ENCODE results near the gene TTYH2. TPM values are rescaled to one million over a fixed set of nuclear protein-coding genes. Genes with fewer than 3 reads are reported as not detected.

The TTYH2 gene
- total and polyA plus RNA-seq, 9 donors = 9.8 to 43.1 (median 18.9) TPM

- H3K27me3 ChIP-seq = no peaks in the 10 kb centered on the region
- H3K27ac ChIP-seq = no peak overlapping the region
- intact Hi-C loops (cut with DNase I) = no loop called here
- H3K4me1 ChIP-seq (ENCODE audit: insufficient read depth) = no peaks in the 10 kb centered on the region
- H3K36me3 ChIP-seq = no peaks in the 10 kb centered on the region
- DNase-seq = no peak
- TF ChIP-seq EP300 (IDR thresholded peaks at IDR 0.05) = no peak
- no peak for TF ChIP-seq POLR2A (IDR thresholded peaks at IDR 0.05)
- no peak for TF ChIP-seq CTCF (IDR thresholded peaks at IDR 0.05)
- 48 to 75% (median 67%) methylated on average over 14 to 16 of the region's 17 CpGs for WGBS, 3 donors
- H3K4me3 ChIP-seq = no peak overlapping the region
- H3K9me3 ChIP-seq = no peaks in the 10 kb centered on the region
These were observed 36.4 kb downstream of the TTYH2 start for GRCh38 chr17:74249590-74250270.

GRCh38 chr17:74250324-74250995 is 37.1 kb downstream of the TTYH2 start:
- Histone ChIP-seq H3K27ac (no peak overlapping the region), H3K4me3 (no peak overlapping the region), H3K27me3 (no peaks in the 10 kb centered on the region), H3K36me3 (no peaks in the 10 kb centered on the region), H3K9me3 (no peaks in the 10 kb centered on the region), H3K4me1 (ENCODE audit: insufficient read depth) (no peaks in the 10 kb centered on the region)
- DNase-seq = no peak
- 51 to 75% (median 61%) methylated on average over 12 of the region's 12 CpGs for WGBS, 3 donors
- intact Hi-C loops (cut with DNase I) = no loop called here
- no peak for TF ChIP-seq EP300 (IDR thresholded peaks at IDR 0.05)
- no peak for TF ChIP-seq CTCF (IDR thresholded peaks at IDR 0.05)
- no peak for TF ChIP-seq POLR2A (IDR thresholded peaks at IDR 0.05)

GRCh38 chr17:74251051-74251450 is 37.7 kb downstream of the TTYH2 start:
- WGBS, 3 donors = 82 to 91% (median 86%) methylated on average over 8 of the region's 8 CpGs
- Histone ChIP-seq H3K36me3 (no peaks in the 10 kb centered on the region), H3K27me3 (no peaks in the 10 kb centered on the region), H3K4me1 (ENCODE audit: insufficient read depth) (no peaks in the 10 kb centered on the region), H3K9me3 (no peaks in the 10 kb centered on the region), H3K27ac (no peak overlapping the region), H3K4me3 (no peak overlapping the region)
- no peak for DNase-seq
- TF ChIP-seq EP300 (IDR thresholded peaks at IDR 0.05) (no peak), POLR2A (IDR thresholded peaks at IDR 0.05) (no peak), CTCF (IDR thresholded peaks at IDR 0.05) (no peak)
- intact Hi-C loops (cut with DNase I) = no loop called here

GRCh38 chr17:74251569-74251968 is 38.2 kb downstream of the TTYH2 start:
- no peak overlapping the region for H3K27ac ChIP-seq
- H3K4me1 ChIP-seq (ENCODE audit: insufficient read depth) = no peaks in the 10 kb centered on the region
- H3K27me3 ChIP-seq = no peaks in the 10 kb centered on the region
- no peaks in the 10 kb centered on the region for H3K9me3 ChIP-seq
- intact Hi-C loops (cut with DNase I) = no loop called here
- H3K4me3 ChIP-seq = no peak overlapping the region
- H3K36me3 ChIP-seq = no peaks in the 10 kb centered on the region
- no peak for DNase-seq
- no peak for TF ChIP-seq EP300 (IDR thresholded peaks at IDR 0.05)
- no peak for TF ChIP-seq POLR2A (IDR thresholded peaks at IDR 0.05)
- TF ChIP-seq CTCF (IDR thresholded peaks at IDR 0.05) = no peak
- WGBS, 3 donors = 79 to 91% (median 84%) methylated on average over 6 of the region's 6 CpGs
